ENCODE data around the gene CNTF. TPM values are rescaled to one million over a fixed set of nuclear protein-coding genes. Genes with fewer than 3 reads are reported as not detected.

Gene CNTF
- total and polyA plus RNA-seq, 2 of the 4 experiments (the other 2 are of a cell fraction): 1.2 to 2.3 TPM

- Histone ChIP-seq H3K9ac (ENCODE audit: low read depth, low read length) (no peak overlapping the region), H2BK20ac (ENCODE audit: low read depth, low read length) (no peak overlapping the region), H3K9me1 (ENCODE audit: insufficient read depth, low read length) (no peaks in the 10 kb centered on the region), H4K5ac (ENCODE audit: low read depth, low read length) (no peak overlapping the region), H3K56ac (ENCODE audit: extremely low read depth, insufficient read depth, low read length) (no peak overlapping the region), H2BK15ac (ENCODE audit: low read depth, low read length) (no peak overlapping the region), H3K9me3 (ENCODE audit: control insufficient read depth, insufficient read depth, low read length) (peaks cover 3% of the 10 kb centered on the region; the same call in 1 of the 2 replicates), H4K20me1 (ENCODE audit: insufficient read depth, low read length) (no peaks in the 10 kb centered on the region), H2BK5ac (ENCODE audit: low read depth, low read length, poor library complexity, severe bottlenecking) (no peak overlapping the region), H3K4me2 (ENCODE audit: low read depth, low read length) (no peak overlapping the region), H4K91ac (ENCODE audit: insufficient read depth, low read depth, low read length) (no peak overlapping the region), H3K4me1 (ENCODE audit: control insufficient read depth, insufficient read depth, low read length) (0 out of 2 replicates have a peak, but pooled peaks cover 2% of the 10 kb centered on the region), H3K36me3 (ENCODE audit: control insufficient read depth, insufficient read depth, low read length) (no peaks in the 10 kb centered on the region), H3K4me3 (ENCODE audit: insufficient read depth, low read depth, low read length) (no peak overlapping the region), H4K8ac (ENCODE audit: low read depth in 2 of 2, low read length in 2 of 2) (no peak overlapping the region), H3K23ac (ENCODE audit: low read depth, low read length) (no peak overlapping the region), H3K14ac (replicated peaks; ENCODE audit: low read depth, low read length) (no peak overlapping the region), H3K4ac (ENCODE audit: low read depth, low read length) (no peak overlapping the region), H2AK5ac (ENCODE audit: low read depth, low read length) (no peak overlapping the region), H3K79me1 (ENCODE audit: low read depth in 1 of 2, low read length in 2 of 2) (no peaks in the 10 kb centered on the region), H3K27ac (ENCODE audit: insufficient read depth, low read length) (no peak overlapping the region), H2AFZ (replicated peaks; ENCODE audit: low read length, poor library complexity) (no peak overlapping the region), H2BK120ac (ENCODE audit: low read depth, low read length) (no peak overlapping the region), H2AK9ac (replicated peaks; ENCODE audit: low read depth, low read length, poor library complexity) (no peak overlapping the region), H3K27me3 (ENCODE audit: control insufficient read depth, insufficient read depth, low read length) (no peaks in the 10 kb centered on the region), H3K18ac (ENCODE audit: low read depth, low read length) (no peak overlapping the region)
- intact Hi-C loops (cut with micrococcal nuclease): loop anchor here (5.0 kb wide), 2 partner anchors 487 to 507 kb away; no protein-coding TSS in a partner anchor
- no CpG with 5 or more reads among the region's 1 CpG for WGBS, 2 experiments (ENCODE audit: extremely low coverage in 2 of 2, insufficient read length in 1 of 2)
- DNase-seq (peak; percentile 15), ATAC-seq (ENCODE audit: low read depth) (peak; percentile 22; the same call in 1 of the 2 replicates)
- dilution Hi-C loops (cut with HindIII; ENCODE audit: low sequenced_read_pairs, unreplicated experiment): no loop called here
- BruUV-seq (replicated peaks): no TSS peak
- ChIA-PET CTCF (interaction anchor here (0.7 to 1.9 kb wide), 3 partner anchors 11 to 1830 kb away, joined by 3 to 5 read pairs (median 4); no protein-coding TSS in a partner anchor), POLR2A (ENCODE audit: unreplicated experiment) (no interaction called here)
- in situ Hi-C loops (cut with MboI; ENCODE audit: low sequenced_read_pairs): no loop called here
- TF ChIP-seq NFE2L2 (IDR thresholded peaks at IDR 0.05; ENCODE audit: low read depth, low read length) (no peak), CTCF (conservative IDR thresholded peaks at IDR 0.05; ENCODE audit: low read depth, low read length) (no peak), MAZ (IDR thresholded peaks at IDR 0.05; ENCODE audit: borderline replicate concordance, low read depth, low read length) (no peak)
These were observed 28.0 kb downstream of the CNTF start for GRCh38 chr11:58650496-58650895.
